GM12875 (cell line): Measurements from ENCODE around the gene RPTOR.

Source experiments
- H3K4me3 ChIP-seq: one replicate; pipeline ENCODE4 v1.5.1; 2011; ENCODE audit warnings: low read depth, low read length, control low read depth
- CTCF ChIP-seq: IDR thresholded peaks from 2 replicates; pipeline ENCODE4 v1.5.1; 2011; ENCODE audit warnings: low read depth, mild to moderate bottlenecking, control low read depth, inconsistent platforms, low read length, moderate library complexity, borderline replicate concordance; ENCODE audit not compliant: insufficient read depth

RPTOR gene

GRCh38 chr17:80940171-80941123 is 395.8 kb downstream of the RPTOR start:
- no peak for TF ChIP-seq CTCF
- no peak overlapping the region for H3K4me3 ChIP-seq

- no peak for TF ChIP-seq CTCF
- H3K4me3 ChIP-seq: no peak overlapping the region
These were observed 396.5 kb downstream of the RPTOR start for GRCh38 chr17:80941171-80941570.

- H3K4me3 ChIP-seq: no peak overlapping the region
- TF ChIP-seq CTCF: no peak
These were observed 397.2 kb downstream of the RPTOR start for GRCh38 chr17:80941743-80942422.

- no peak for TF ChIP-seq CTCF
These were observed 398.0 kb downstream of the RPTOR start for GRCh38 chr17:80942423-80943345.

GRCh38 chr17:80943346-80944145 is 398.9 kb downstream of the RPTOR start:
- H3K4me3 ChIP-seq: no peak overlapping the region
- TF ChIP-seq CTCF: no peak

More at GRCh38 chr17:80942423-80943345, 398.0 kb downstream of the RPTOR start:
- H3K4me3 ChIP-seq: no peak overlapping the region

GRCh38 chr17:80944326-80944725 is 399.7 kb downstream of the RPTOR start:
- TF ChIP-seq CTCF: no peak
- H3K4me3 ChIP-seq: no peak overlapping the region
